HG03460 (cell line): Measurements from ENCODE around the gene THY1.
"Not testable (repeated sequence)": the region's sequence is repeated elsewhere in the genome, so short reads cannot be mapped to it uniquely, and the experiment has no call there.

Experiments
- ATAC-seq: cut with Tn5 transposase; IDR thresholded peaks from one replicate; pipeline ENCODE4 v1.9.1; 2021; ENCODE audit not compliant: unreplicated experiment

Gene THY1

GRCh38 chr11:119446434-119446833 is 23.5 kb upstream of the THY1 start:
- no peak for ATAC-seq

GRCh38 chr11:119445850-119446249 is 22.9 kb upstream of the THY1 start:
- no peak for ATAC-seq

- no peak for ATAC-seq
Observed at GRCh38 chr11:119445379-119445778, 22.4 kb upstream of the THY1 start.

DNA sequence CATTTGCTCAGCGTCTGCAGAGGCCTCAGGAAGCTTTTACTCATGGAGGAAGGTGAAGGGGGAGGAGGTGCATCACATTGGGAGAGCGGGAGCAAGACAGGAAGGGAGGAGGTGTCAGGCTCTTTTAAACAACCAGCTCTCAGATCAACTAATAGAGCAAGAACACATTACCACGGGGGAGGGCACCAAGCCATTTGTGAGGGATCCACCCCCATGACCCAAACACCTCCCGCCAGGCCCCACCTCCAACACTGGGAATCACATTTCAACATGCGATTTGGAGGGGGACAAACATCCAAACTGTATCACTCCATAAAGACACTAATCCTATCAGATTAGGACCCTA is 18.9 kb upstream of the THY1 start:
- no peak for ATAC-seq

- no peak for ATAC-seq
Observed at GRCh38 chr11:119438599-119438998, 15.6 kb upstream of the THY1 start.

DNA sequence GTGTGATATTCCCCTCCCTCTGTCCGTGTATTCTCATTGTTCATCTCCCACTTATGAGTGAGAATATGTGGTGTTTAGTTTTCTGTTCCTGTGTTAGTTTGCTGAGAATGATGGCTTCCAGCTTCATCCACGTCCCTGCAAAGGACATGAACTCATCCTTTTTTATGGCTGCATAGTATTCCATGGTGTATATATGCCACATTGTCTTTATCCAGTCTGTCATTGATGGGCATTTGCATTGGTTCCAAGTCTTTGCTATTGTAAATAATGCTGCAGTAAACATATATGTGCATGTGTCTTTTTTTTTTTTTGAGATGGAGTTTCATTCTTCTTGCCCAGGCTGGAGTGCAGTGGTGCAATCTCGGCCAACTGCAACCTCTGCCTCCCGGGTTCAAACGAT is 14.5 kb upstream of the THY1 start:
- ATAC-seq: not testable (repeated sequence)

DNA sequence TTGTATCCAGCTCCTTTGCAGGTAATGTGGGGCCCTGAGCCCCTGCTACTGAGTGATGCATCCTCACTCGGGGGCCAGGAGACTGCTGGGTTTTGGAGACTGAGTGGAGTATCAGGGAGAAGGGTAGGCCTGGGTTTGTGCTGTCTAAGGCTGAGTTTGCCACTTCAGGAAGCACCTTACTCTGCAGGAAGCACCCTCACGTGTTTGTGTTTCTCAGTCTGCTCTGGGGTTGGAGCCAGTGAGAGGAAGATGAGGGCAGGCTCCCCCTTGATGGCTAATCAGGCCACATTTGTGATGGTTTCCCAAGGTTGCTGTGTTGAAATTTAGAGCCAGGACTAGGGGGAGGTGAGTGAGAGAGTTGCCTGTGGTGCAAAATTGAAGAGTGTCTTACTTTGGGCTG is 13.7 kb upstream of the THY1 start:
- ATAC-seq: no peak

- no peak for ATAC-seq
Observed at GRCh38 chr11:119436093-119436492, 13.1 kb upstream of the THY1 start.

DNA sequence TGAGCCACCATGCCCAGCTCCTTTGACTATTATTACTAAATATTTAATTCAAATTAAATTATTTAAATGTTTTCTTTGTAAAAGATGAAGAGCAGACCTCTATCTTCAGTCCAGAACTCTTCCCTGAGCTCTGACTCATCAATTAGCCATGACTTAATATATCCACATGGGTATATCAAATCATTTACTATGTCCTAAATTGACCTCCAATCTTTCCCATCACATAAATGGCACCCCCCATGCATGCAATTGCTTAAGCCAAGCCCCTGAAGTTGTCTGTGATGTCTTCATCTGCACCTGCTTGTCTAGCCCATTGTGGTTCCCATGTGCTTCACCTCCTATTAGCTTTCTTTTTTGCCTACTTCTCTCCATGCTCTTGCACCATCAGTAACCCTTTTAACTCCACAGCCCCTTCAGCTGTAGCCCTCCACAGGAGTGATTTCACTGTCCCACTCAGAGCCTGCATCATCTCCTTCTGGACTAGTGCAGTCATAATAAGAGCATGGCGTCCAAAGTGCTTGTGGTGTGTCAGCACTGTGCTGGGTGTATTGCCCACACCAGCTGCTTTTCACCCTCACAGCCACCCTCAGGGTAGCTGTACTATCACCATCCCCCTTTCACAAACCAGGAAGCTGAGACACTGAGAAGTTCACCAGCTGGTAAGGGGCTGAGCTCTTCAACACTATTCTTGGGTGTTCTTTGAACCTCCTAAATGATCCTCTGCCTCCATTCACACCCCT is 11.8 kb upstream of the THY1 start:
- ATAC-seq: no peak

DNA sequence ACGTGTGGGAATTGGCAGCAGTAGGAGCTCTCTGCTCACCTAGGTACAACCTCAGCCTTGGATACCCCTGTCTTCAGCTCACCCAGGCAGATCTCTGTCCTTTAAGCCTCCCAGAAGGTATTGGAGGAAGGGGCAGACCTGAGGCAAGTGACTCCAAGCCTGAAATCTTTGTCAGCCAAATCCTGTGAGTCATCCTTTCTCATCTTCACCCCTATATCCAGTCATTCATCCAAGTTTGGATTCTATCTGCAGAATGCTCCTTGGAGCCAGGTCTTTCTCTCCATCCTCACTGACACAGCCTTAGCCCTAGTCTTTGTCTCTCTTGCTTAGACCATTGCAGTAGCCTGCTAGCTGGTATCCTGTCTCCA is 10.4 kb upstream of the THY1 start:
- ATAC-seq: no peak

DNA sequence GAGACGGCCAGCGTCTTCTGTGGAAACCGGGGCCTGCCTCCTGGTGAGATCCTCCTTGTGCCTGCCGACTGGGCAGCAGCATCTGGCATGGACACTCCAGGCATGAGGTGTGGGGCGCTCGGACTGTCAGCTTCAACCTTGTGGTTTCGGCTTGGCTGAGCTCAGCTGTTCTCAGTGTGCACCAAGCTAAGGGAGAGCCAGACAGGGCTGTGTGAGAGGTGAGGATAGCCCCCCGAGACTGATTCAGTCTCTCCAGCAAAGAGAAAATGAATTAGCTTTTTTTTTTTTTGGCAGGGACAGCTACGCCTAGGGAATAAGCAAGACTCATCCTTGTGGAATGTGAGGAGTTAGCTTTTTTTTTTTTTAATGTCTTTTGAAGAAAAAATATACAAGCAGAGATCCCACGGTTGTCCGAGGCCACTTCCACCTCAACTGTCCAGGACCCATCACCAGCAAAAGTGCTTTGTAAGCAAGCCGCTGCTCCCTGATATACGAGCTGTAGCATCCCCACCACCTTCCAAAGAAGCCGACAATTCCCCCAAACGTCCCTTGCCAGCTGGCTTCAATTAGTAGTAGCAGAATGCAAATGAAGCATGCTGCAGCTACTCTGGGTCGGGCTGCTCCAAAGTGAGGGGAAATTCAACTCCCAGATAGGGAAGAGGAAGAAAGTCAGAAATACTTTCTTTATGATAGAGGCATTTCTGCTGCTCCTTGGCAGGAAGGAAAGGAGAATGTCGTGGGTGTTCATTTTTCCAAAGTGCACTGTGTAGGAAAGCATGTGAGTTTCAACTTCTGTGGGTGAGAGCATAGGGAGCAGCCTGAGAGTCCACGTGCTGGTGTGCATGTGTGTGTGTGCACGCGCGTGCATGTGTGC is 9.7 kb upstream of the THY1 start:
- ATAC-seq: no peak

- no peak for ATAC-seq
Observed at GRCh38 chr11:119431523-119431922, 8.6 kb upstream of the THY1 start.

- ATAC-seq: no peak
Observed at GRCh38 chr11:119427279-119427678, 4.3 kb upstream of the THY1 start.

DNA sequence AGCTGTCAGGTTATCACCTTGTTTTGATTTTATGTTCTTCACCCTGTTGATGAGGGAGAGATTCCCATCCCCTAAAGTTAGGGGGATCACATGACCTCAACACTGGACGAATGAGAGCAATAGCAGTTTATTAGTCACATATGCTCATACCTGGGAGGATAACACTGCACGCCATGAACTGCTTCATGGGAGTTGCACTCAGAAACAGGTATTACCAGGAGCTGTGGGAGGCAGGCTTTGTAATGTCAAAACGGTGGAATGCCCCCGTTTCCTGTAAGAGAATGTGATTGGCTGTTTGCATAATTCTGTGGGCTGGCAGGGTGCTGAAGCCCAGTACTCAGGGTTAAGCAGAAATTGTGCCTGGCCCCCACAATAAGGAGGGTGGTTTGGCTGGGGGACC is 3.2 kb upstream of the THY1 start:
- no peak for ATAC-seq

DNA sequence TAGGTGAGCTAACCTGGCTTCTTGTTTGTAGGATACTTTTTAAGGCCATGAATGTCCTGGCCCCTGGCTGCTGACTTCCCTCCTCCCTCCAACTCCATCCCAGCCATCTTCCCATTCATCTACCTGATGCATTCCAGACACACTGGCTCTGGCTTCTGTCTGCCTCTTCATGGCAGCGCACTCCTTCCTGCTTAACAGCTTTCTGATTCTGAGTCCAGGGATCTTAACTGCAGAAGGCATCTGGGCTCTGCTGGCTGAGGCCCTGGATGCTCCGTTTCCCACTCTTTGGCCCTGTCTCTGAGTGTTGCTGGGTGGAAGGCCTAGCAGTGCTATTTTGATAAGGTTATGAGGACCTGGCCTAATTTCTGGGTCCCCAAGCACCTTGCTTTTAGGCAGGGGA is 1.8 kb upstream of the THY1 start:
- no peak for ATAC-seq

GRCh38 chr11:119424276-119424675 is 1.3 kb upstream of the THY1 start:
- ATAC-seq: no peak

GRCh38 chr11:119423509-119424254 is 710 bp upstream of the THY1 start:
- no peak for ATAC-seq

- ATAC-seq: no peak
Observed at GRCh38 chr11:119421941-119422808, 797 bp downstream of the THY1 start.

DNA sequence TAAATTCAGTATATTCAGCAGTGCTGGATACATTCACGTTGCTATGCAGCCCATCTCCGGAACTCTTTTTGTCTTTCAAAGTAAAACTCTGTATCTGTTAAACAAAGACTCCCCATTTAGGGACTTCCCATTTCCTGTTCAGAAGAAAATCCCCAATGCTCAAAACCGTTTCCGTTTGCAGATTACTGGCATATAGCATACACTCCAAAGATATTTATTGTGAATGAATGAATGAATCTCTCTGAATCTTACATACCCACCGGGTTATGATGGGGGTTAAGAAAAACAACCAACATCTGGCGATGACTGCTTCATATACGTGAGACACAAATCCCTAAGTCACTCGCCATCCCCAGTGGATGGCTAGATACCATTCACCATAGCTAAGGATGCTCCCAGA is 1.6 kb downstream of the THY1 start:
- ATAC-seq: no peak

- ATAC-seq: no peak
Observed at GRCh38 chr11:119420631-119421030, 2.3 kb downstream of the THY1 start.
